CMK (cell line): ENCODE data around the gene CXCL5.
"Not testable (repeated sequence)": the region's sequence is repeated elsewhere in the genome, so short reads cannot be mapped to it uniquely, and the experiment has no call there.

Source experiments
- DNase-seq: peaks from one replicate; pipeline ENCODE4 v3.0.0-alpha.2; 2010; ENCODE audit warnings: low read depth

CXCL5 gene

GRCh38 chr4:74015126-74015780, 16.8 kb upstream of the CXCL5 start:
- DNase-seq, result no peak

GRCh38 chr4:74014332-74014731, 15.9 kb upstream of the CXCL5 start:
- DNase-seq, result no peak

DNA sequence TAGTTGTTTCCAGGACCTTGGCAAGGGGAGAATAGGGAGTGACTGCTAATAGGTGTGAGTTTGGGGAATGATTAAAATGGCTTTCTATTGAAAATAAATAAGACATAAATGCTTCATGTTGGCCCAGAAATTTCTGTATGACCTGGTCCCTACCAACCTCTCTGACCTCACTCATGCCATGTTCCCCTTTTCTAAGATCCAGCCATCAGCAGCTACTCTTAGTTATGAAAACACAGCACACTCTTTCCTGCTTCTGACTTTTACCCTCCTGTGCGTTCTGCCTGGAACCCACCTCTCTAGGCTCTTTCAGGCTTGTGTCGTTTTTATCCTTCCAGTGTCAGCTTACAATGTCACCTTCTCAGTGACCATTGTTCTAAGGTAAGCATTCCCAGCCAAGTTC, 14.8 kb upstream of the CXCL5 start:
- no peak for DNase-seq

- DNase-seq, result no peak
Observed at GRCh38 chr4:74012130-74012529, 13.7 kb upstream of the CXCL5 start.

DNA sequence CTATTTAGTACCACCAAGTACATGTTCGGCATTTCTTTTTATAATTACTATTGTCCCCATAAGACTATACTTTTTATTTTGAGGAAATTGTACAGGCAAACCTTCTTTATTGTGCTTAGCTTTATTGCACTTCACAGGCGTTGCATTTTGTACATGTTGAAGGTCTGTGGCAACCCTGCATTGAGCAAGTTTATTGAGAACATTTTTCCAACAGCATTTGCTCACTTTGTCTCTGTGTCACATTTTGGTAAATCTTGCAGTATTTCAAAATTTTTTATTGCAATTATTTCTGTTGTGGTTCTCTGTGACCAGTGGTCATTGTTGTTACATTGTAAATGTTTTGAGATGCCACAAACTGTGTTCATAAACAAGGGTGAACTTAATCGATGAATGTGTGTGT, 10.8 kb upstream of the CXCL5 start:
- no peak for DNase-seq

GRCh38 chr4:74006009-74006476, 7.6 kb upstream of the CXCL5 start:
- no peak for DNase-seq

DNA sequence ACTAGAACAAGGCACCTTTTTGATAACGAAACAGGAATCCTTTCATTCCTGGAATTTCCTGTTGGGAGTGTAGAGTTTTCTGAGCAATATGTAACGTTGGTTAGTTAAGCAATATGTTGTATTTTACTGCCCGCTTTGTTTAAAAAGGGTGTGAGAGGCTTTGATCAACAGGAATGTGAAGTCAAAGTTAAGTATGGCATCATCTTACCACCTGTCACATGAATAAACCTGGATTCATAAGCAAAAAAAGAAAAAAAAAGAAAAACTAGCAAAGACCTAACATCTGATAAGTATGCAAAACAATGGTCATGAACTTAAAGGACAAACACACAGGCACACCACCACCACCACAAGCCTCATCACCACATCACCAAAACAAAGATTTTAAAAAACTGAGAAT, 7.1 kb upstream of the CXCL5 start:
- no peak for DNase-seq

DNA sequence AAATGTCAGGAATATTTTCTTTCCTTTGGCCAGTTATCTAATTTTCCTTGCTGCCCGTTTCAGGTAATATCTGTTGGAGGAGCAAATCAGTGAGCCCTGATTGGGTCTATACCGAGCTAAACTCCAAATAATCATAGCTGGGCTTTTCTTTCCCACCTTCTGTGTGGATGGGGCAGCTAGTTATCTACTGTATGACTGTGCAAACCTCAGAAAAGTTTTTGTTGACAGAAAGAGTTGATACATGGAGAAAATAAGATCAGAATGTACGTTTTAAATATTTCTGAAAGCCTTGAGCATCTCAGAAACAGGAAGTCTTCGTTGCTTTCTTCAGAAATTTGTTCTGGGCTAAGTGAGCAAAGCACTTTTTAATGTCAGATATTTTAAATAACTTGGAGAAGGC, 6.2 kb upstream of the CXCL5 start:
- DNase-seq, result no peak

GRCh38 chr4:74000301-74000700, 1.8 kb upstream of the CXCL5 start:
- no peak for DNase-seq

- DNase-seq, result no peak
Observed at GRCh38 chr4:73992050-73992449, 6.4 kb downstream of the CXCL5 start.

GRCh38 chr4:73991742-73992000, 6.8 kb downstream of the CXCL5 start:
- no peak for DNase-seq

DNA sequence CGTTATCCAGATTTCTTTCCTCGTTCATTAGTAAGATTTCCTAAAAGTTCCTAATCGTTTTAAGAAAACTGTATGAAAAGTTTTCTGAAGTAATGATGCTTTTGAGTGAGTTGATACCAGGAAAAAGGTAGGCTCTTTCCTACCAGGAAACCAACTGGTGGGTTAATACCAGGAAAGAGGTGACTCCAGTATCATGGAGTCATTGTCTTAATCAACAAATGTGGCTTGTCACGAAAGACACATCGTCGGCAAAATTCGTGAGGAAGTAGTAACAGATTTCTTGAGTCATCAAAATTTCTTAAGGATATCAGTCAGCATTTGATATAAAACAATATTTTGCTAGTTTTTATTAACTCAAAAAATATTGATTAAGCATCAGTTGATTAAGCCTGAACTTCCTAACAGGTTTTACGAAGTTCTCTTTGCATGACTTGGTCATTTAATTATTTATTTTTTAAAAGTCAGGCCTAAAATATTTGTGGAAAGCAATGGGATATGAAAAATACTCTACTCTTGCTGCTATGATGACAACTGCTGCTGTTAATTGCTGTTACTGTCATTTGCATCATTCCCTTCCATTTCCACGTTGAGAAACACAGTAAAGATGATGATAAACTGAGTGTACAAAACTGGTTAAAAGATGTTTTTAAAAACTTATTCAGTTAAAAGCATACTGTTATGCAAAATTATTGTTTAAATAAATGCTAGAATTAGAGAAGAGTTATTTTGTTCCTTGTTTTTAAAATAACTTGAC, 7.3 kb downstream of the CXCL5 start:
- DNase-seq, result no peak

DNA sequence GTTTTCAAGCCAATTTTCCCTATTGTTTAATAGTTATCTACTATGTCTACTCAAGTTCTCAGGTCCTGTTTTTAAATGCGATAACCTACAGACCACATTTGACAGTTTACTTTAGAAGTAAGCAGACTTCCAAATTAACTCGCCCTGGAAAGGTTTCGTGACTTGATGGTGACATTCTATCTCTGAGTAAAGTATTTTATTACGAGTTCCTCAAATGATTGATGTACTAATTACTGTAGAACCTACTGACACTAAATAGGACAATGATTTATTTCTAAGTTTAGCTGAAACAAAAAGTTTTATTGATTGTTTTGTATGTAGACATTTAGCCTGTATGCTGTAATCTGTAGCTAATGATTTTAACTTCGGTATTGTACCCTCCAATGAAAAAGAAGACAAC, 8.5 kb downstream of the CXCL5 start:
- DNase-seq, result no peak

DNA sequence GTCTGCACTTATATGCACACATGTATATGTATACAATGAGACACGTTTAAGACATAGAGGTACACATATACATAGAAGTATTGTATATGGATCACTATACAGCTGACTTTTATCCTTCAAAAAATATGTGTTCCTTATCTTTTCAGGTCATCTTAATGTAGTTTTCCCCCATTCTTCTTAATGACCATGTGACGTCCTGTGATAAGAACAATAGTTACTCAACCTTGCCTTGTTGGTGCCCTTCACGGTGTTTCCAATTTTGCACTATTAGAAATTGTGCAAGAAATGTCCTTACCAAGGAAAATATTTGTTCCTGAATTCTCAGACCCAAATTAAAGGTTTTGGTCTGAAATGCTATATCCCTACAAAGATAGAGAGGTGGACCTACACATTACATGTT, 9.4 kb downstream of the CXCL5 start:
- DNase-seq, result peak; percentile 2

GRCh38 chr4:73988061-73988460, 10.4 kb downstream of the CXCL5 start, which contains the start of gene PPBP:
Gene PPBP, minus strand, starts transcription at chr4:73988190. Its CDS starts 87 bp downstream, at chr4:73988103.
- DNase-seq, result peak; percentile 3

DNA sequence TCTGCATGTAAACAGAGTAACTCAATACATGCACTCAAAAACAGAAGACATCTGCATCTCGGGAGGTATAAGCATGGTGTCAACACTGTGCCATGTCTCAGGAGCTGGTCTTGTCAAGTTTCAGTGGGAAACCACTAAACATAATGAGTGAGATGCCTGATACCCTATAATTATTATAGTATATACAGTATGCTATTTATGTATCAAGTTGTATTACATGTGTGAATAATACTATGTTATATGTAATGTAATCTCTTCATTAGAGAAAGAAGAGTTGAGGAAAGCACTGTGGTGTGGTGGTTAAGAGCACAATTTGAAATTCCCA, 13.0 kb downstream of the CXCL5 start:
- DNase-seq, result no peak

- no peak for DNase-seq
Observed at GRCh38 chr4:73984736-73985527, 13.5 kb downstream of the CXCL5 start.

GRCh38 chr4:73981175-73981574, 17.3 kb downstream of the CXCL5 start:
- not testable (repeated sequence) for DNase-seq

DNA sequence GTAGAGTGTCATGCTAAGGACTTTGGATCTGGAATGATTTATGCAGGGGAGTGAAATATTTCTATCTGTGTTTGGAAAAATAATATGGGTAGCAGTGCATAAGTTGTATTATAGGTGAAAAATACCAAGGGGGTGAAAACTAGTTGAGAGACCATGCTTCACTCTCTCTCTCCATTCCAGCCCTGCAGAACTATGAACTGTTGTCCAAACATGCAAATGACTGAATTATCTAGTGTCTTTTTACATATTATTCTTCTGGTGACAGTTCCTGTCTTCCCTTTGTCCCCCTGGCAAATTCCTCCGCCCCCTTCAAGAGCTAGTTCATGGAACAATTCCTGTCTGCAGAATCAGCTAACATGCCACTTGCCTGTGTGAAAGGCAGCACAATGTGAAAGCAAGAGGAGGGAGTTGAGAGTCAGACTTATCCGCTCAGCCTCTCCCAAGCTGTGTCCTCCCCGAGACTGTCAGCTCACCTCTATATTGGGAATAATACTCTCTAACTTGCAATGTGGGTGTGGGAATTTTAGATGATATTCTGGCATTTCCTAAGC, 19.0 kb downstream of the CXCL5 start:
- no peak for DNase-seq

DNA sequence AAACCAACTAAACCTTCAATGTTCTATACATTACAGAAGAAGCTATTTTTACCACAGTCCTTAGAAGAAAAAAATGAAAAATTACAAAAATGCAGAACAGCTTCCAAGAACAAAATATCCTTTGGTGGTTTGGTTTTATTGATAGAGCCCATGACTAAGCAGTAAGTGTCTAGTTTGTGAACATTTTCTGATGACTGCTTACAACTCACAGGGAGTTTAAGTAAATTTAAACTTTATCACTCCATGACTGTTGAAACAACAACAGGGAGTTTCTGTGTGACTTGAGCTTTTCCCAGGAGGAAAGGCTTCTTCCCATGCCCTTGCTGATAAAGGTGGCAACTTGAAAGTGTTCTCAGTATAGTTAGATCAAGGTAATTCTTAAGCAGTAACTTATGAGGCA, 19.6 kb downstream of the CXCL5 start:
- no peak for DNase-seq

- DNase-seq, result no peak
Observed at GRCh38 chr4:73976716-73977115, 21.8 kb downstream of the CXCL5 start.

DNA sequence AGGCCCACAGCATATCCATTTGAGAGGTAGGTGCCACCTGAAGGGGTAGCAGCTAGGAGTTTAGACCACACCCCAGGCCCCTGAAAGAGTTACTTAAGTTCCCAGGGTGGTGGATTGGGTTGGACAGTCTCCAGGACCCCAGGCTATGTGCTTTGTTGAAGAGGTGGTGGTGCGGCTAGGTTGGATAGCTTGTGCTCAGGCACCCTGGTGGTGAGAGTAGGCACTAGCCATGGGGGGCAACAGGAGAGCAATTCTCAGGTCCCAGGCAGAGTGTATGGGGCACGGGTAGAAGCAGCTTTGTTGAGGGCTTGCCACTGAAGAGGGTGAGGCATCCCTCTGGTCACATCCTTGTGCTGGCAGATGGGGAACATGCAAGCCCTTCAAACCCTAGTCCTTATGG, 22.3 kb downstream of the CXCL5 start:
- no peak for DNase-seq

GRCh38 chr4:73974352-73974751, 24.1 kb downstream of the CXCL5 start:
- DNase-seq, result no peak
